ENCODE measurements around the gene TP53RK.

GRCh38 chr20:46673394-46674252 lies 15.6 kb downstream of the TP53RK start:
- TF ChIP-seq EZH2 (IDR thresholded peaks at IDR 0.05; ENCODE audit: borderline replicate concordance, low read depth, low read length, poor library complexity, severe bottlenecking): no peak
- TF ChIP-seq, protein P1, sequence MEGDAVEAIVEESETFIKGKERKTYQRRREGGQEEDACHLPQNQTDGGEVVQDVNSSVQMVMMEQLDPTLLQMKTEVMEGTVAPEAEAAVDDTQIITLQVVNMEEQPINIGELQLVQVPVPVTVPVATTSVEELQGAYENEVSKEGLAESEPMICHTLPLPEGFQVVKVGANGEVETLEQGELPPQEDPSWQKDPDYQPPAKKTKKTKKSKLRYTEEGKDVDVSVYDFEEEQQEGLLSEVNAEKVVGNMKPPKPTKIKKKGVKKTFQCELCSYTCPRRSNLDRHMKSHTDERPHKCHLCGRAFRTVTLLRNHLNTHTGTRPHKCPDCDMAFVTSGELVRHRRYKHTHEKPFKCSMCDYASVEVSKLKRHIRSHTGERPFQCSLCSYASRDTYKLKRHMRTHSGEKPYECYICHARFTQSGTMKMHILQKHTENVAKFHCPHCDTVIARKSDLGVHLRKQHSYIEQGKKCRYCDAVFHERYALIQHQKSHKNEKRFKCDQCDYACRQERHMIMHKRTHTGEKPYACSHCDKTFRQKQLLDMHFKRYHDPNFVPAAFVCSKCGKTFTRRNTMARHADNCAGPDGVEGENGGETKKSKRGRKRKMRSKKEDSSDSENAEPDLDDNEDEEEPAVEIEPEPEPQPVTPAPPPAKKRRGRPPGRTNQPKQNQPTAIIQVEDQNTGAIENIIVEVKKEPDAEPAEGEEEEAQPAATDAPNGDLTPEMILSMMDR (conservative IDR thresholded peaks at IDR 0.05; ENCODE audit: low read depth, low read length): no peak
